K562 (cell line): ENCODE measurements around the gene MTA1. TPM values are rescaled to one million over a fixed set of nuclear protein-coding genes. Genes with fewer than 3 reads are reported as not detected.

Experiments used
- ATAC-seq: fragments of 200-7000 bp; cut with Tn5 transposase; 3 replicates; pipeline ENCODE4 v1.9.1; 2020; ENCODE audit warnings: moderate library complexity
- BruUV-seq: library from RNA; stranded (reverse); fragments of 400-500 nt; replicated peaks from 2 replicates; lab custom pipeline; 2021; lab: Mats Ljungman, UMichigan
- CTCF ChIA-PET: fragments of 300-600 bp; formaldehyde crosslinking; extraction: SDS; loops from one replicate; lab custom pipeline; 2021; ENCODE audit warnings: low intra/inter-chr PET ratio; lab: Yijun Ruan, JAX
- POLR2A ChIA-PET: fragments of 300-600, 350-650 bp; sonication (Branson Sonifier 250); formaldehyde crosslinking; extraction: SDS; loops from one replicate; lab custom pipeline; 2021; ENCODE audit warnings: antibody characterized with exemption, inconsistent platforms; lab: Yijun Ruan, JAX
- DNase-seq, 4 experiments: peaks; one replicate each; pipeline versions ENCODE4 v3.0.0 to v3.0.0-alpha.2; 2011 to 2018; ENCODE audit warnings: low spot score in 3 of 4, mixed read lengths in 3 of 4; ENCODE audit errors: extremely low read depth in 1 of 4
- FAIRE-seq: peaks from 2 replicates; lab custom pipeline; 2011; peaks lifted over from hg19 to GRCh38; lab: Jason Lieb, UNC
- H2AFZ ChIP-seq: 2 replicates; pipeline ENCODE4 v1.6.0; 2011; ENCODE audit warnings: low read depth, low read length, control low read depth, inconsistent platforms
- H3K27ac ChIP-seq: fragments of 200-600 bp; 3 replicates; pipeline ENCODE4 v1.8.0; 2011; ENCODE audit warnings: low read depth, mild to moderate bottlenecking, control low read depth, inconsistent platforms, low read length, moderate library complexity, mixed read lengths; ENCODE audit errors: extremely low read depth
- H3K27me3 ChIP-seq, 2 experiments: fragments of 300-600 bp in 1 of 2; 2 replicates in 1 of 2; 3 replicates in 1 of 2; pipeline versions ENCODE4 v1.6.0 to v1.8.0; 2011; ENCODE audit warnings: inconsistent platforms in 2 of 2, low read length in 2 of 2, mild to moderate bottlenecking in 1 of 2, mixed read lengths in 1 of 2, moderate library complexity in 1 of 2; ENCODE audit not compliant: control insufficient read depth in 2 of 2, insufficient read depth in 2 of 2
- H3K36me3 ChIP-seq: fragments of 300-600 bp; 3 replicates; pipeline ENCODE4 v1.8.0; 2011; ENCODE audit warnings: mild to moderate bottlenecking, low read length, inconsistent platforms; ENCODE audit not compliant: control insufficient read depth, insufficient read depth
- H3K4me1 ChIP-seq, 2 experiments: fragments of 200-600 bp in 1 of 2; replicated peaks in 1 of 2; 2 replicates in 1 of 2; 3 replicates in 1 of 2; pipeline versions ENCODE4 v1.5.1 to v1.8.0; 2011; ENCODE audit warnings: inconsistent platforms in 2 of 2, low read length in 2 of 2, mild to moderate bottlenecking in 1 of 2, mixed read lengths in 1 of 2, moderate library complexity in 1 of 2; ENCODE audit not compliant: control insufficient read depth in 2 of 2, insufficient read depth in 2 of 2
- H3K4me2 ChIP-seq: 2 replicates; pipeline ENCODE4 v1.6.1; 2011; ENCODE audit warnings: low read length, control low read depth, inconsistent platforms, mixed read lengths; ENCODE audit not compliant: insufficient read depth
- H3K4me3 ChIP-seq: fragments of 200-600 bp; sonication (generic), shearing (Covaris generic); 2 replicates; pipeline ENCODE4 v1.5.1; 2016; ENCODE audit warnings: control low read depth, inconsistent platforms
- H3K79me2 ChIP-seq: fragments of 200-600 bp; 3 replicates; pipeline ENCODE4 v1.8.0; 2011; ENCODE audit warnings: low read length, inconsistent platforms; ENCODE audit not compliant: control insufficient read depth, insufficient read depth
- H3K9ac ChIP-seq, 2 experiments: 2 replicates each; pipeline versions ENCODE4 v1.6.0 to v1.6.1; 2011; ENCODE audit warnings: low read depth in 2 of 2, low read length in 2 of 2, control low read depth in 1 of 2, inconsistent platforms in 1 of 2, mild to moderate bottlenecking in 1 of 2, mixed read lengths in 1 of 2; ENCODE audit not compliant: insufficient read depth in 1 of 2
- H3K9me1 ChIP-seq: one replicate; pipeline ENCODE4 v1.6.0; 2011; ENCODE audit warnings: inconsistent platforms, mild to moderate bottlenecking, low read length, moderate library complexity; ENCODE audit not compliant: control insufficient read depth, insufficient read depth
- H3K9me3 ChIP-seq: replicated peaks from 2 replicates; pipeline ENCODE4 v1.5.1; 2011; ENCODE audit warnings: low read depth, low read length, inconsistent platforms; ENCODE audit not compliant: control insufficient read depth, insufficient read depth
- H4K20me1 ChIP-seq: replicated peaks from 2 replicates; pipeline ENCODE4 v1.6.1; 2011; ENCODE audit warnings: low read length, inconsistent platforms, mixed read lengths; ENCODE audit not compliant: control insufficient read depth, insufficient read depth
- KLF1 ChIP-seq: fragments of 450-650 bp; IDR thresholded peaks from 2 replicates; pipeline ENCODE4 v1.6.1; 2016; ENCODE audit warnings: missing genetic modification characterization, missing compliant biosample characterization
- MAFK ChIP-seq: IDR thresholded peaks from 2 replicates; pipeline ENCODE4 v1.6.1; 2011; ENCODE audit warnings: low read length, improper control_type of control experiment
- POLR2G ChIP-seq: fragments of 200-400 bp; formaldehyde crosslinking; IDR thresholded peaks from 2 replicates; pipeline ENCODE4 v1.6.1; 2017; ENCODE audit warnings: low read depth, mild to moderate bottlenecking, antibody characterized with exemption, low read length, moderate library complexity
- ZNF282 ChIP-seq: sonication (generic); formaldehyde crosslinking; IDR thresholded peaks from 2 replicates; pipeline ENCODE4 v1.8.1; 2023; ENCODE audit warnings: missing genetic modification reagents
- WGBS: fragments of 100-300 bp; shearing (Covaris generic); methylation state at CpG from one replicate; pipeline ENCODE4 v1.1.6; 2016; ENCODE audit warnings: low coverage, mixed read lengths; ENCODE audit not compliant: insufficient coverage; ENCODE audit errors: missing lambda C conversion rate; 5-methylcytosine and 5-hydroxymethylcytosine counted together
- in situ Hi-C: fragments of 300-500 bp; cut with MboI; formaldehyde crosslinking; loops from 4 replicates; pipeline ENCODE4 v1.15.0; 2018; ENCODE audit warnings: inconsistent platforms, mixed read lengths
- intact Hi-C: fragments of 100-400 bp; cut with micrococcal nuclease; formaldehyde crosslinking; loops from 2 replicates; pipeline ENCODE4 v1.14.2; 2022
- polyA plus RNA-seq, 8 experiments: library from polyadenylated mRNA; depleted of rRNA in 4 of 8; stranded (reverse) in 5 of 8; unstranded in 3 of 8; fragments of >200 nt; fragmentation: Nextera tagmentation in 2 of 8; fragmentation: Illumina TruSeq in 1 of 8; extraction: Ambion mirVana in 2 of 8; extraction: Trizol in 1 of 8; gene quantifications; 2 replicates each; pipeline versions ENCODE4 v1.2.1 to v1.2.3, GENCODE V29; 2011 to 2014; ENCODE audit warnings: inconsistent platforms in 1 of 8, missing spikeins in 1 of 8
- total RNA-seq, 7 experiments: library from RNA; depleted of rRNA in 6 of 7; stranded (reverse); fragments of >200 nt in 6 of 7; fragmentation: Illumina TruSeq in 2 of 7; extraction: Trizol in 2 of 7; gene quantifications; 2 replicates each; pipeline versions ENCODE4 v1.2.1 to v1.2.3, GENCODE V29; 2011 to 2021; ENCODE audit warnings: low replicate concordance in 1 of 7

MTA1 gene
- total and polyA plus RNA-seq, 9 of the 15 experiments (the other 6 are each of a cell fraction or from before 2014, with no cell fraction given), result 0.13 to 118 (median 32.3) TPM

DNA sequence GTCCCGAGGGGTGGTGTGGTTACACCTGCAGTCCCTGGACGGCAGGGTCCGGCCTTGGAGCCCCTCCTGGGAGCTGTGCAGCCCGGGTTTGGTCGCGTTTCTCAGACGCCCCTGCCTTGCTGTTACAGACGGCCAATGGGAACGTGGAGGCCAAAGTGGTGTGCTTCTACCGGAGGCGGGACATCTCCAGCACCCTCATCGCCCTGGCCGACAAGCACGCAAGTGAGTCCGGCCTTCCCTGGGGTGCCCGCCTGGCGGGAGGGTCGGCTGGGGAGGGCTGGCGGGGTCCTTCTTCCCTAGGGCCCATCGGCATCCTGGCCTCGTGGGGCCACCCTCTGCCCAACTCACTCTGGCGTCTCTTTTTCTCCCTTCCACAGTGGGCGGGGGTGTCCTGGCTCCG lies 25.7 kb downstream of the MTA1 start:
- Histone ChIP-seq H3K36me3 (peaks cover 44% of the 10 kb centered on the region; the same call in 1 of the 3 replicates), H3K9ac (no peak overlapping the region), H3K4me3 (no peak overlapping the region), H3K4me1 (peaks cover 0 to 47% of the 10 kb centered on the region in 2 experiments; a peak in 2 of 5 replicates), H4K20me1 (0 out of 2 replicates have a peak, but pooled peaks cover 2% of the 10 kb centered on the region), H3K27me3 (no peaks in the 10 kb centered on the region), H3K27ac (no peak overlapping the region), H3K4me2 (no peak overlapping the region), H3K9me1 (no peaks in the 10 kb centered on the region), H3K79me2 (0 out of 3 replicates have a peak, but pooled peaks cover 5% of the 10 kb centered on the region), H3K9me3 (no peaks in the 10 kb centered on the region), H2AFZ (no peak overlapping the region)
- BruUV-seq, result no TSS peak
- ATAC-seq, result no peak
- FAIRE-seq, result no peak
- ChIA-PET CTCF (no interaction called here), POLR2A (no interaction called here)
- WGBS, result 87% methylated on average over 10 of the region's 24 CpGs
- TF ChIP-seq MAFK (no peak), POLR2G (0 out of 2 replicates have a peak, but pooled peaks have one; percentile 41)
- intact Hi-C loops, result loop anchor here (5.0 kb wide), 1 partner anchor 42 kb away; the partner anchor contains the start of gene CRIP1
- no peak for DNase-seq
- in situ Hi-C loops, result no loop called here

DNA sequence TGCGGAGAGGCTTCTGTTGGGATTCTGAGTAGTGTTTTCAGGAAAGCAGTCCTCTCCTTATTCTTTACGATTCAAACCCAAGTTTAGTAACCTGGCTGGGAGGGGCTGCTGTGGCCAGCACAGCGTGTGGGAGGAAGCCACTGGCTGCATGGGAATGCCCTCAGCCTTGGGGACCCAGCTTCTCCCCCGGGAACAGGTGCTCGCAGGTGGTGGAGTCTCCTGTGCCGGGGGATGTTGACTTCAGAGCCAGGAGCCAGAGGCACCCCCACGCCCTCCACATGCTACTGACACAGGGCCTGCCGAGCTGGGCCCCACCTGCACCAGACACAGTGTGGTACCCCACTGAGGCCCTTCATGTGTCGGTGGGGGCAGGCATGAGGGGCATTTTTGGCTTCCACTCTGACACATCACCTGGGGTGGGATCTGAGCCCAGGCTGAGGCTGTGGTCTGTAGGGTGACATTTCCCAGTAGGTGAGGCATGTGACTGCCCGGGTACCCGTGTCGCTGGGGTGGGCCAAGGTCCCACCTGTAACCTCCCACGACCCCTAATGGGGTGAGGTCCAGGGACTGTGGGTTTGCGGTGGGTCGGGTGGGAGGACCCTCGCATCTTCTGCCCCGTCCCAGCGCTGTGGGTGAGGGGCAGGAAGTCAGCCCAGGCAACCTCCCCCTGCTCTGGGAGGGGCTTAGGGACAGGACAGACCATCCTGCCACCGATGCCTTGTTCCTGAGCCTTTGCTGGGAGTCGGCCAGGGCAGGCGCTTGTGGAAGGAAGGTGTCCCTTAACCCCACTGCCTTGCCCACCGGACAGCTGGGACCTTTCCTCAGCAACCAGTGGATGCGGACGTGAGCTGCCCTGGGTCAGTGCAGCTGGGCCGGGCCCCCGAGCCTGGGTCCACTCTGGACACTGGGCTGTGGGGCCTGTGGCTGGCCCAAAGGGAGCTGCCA lies 26.5 kb downstream of the MTA1 start:
- Histone ChIP-seq H3K36me3 (peaks cover 43% of the 10 kb centered on the region; the same call in 1 of the 3 replicates), H2AFZ (no peak overlapping the region), H3K27ac (no peak overlapping the region), H3K9me1 (no peaks in the 10 kb centered on the region), H3K79me2 (0 out of 3 replicates have a peak, but pooled peaks cover 5% of the 10 kb centered on the region), H4K20me1 (no peaks in the 10 kb centered on the region), H3K9ac (no peak overlapping the region), H3K4me3 (no peak overlapping the region), H3K27me3 (no peaks in the 10 kb centered on the region), H3K4me2 (no peak overlapping the region), H3K9me3 (no peaks in the 10 kb centered on the region), H3K4me1 (peaks cover 0 to 44% of the 10 kb centered on the region in 2 experiments; a peak in 2 of 5 replicates)
- BruUV-seq, result no TSS peak
- no peak for TF ChIP-seq KLF1
- no peak for TF ChIP-seq ZNF282
- ATAC-seq (no peak), FAIRE-seq (no peak), DNase-seq (no peak)
- POLR2A ChIA-PET, result interaction anchor here (0.7 kb wide), 1 partner anchor 24 kb away, joined by 4 read pairs; no protein-coding TSS in a partner anchor
- intact Hi-C loops (loop anchor here (5.0 kb wide), 1 partner anchor 41 kb away; the partner anchor contains the start of gene CRIP1), in situ Hi-C loops (no loop called here)
- 89% methylated on average over 14 of the region's 26 CpGs for WGBS
- CTCF ChIA-PET, result no interaction called here
